GM21737 (cell line): ENCODE data around the gene ERCC6L.

Experiments used
- ATAC-seq: cut with Tn5 transposase; IDR thresholded peaks from one replicate; pipeline ENCODE4 v1.9.1; 2021; ENCODE audit warnings: mild to moderate bottlenecking, moderate library complexity; ENCODE audit not compliant: unreplicated experiment

Gene ERCC6L

DNA sequence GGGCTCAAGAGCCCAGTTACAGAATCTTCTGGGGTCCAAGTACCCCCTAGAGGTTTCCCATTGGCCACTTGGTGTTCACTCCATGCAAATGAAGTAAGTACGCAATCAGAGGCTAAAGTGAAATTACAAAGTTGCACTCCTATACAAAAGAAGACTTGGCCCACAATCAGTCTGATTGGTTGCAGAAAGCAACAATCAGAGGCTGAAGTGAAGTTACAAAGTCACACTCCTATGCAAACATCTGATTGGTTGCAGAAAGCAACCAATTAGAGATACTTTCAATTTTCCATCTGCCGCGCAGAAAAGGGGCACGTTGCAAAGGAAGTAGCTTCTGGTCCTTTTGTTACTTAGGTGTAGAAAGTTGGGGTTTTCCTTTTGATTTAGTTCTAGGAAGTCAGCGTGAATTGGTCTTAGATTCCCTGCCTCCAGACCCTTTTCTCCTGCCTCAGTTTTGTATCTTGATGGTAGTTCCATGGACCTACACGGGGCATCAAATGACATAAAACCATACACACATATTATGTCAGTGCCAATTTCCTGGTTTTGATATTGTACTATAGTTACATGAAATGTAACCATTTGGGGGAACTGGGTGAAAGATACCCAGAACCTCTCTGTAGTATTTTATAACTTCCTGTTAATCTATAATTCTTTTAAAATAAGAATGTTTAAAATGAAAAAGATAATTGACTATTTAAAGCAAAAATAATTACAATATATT, 69.7 kb downstream of the ERCC6L start:
- no peak for ATAC-seq

DNA sequence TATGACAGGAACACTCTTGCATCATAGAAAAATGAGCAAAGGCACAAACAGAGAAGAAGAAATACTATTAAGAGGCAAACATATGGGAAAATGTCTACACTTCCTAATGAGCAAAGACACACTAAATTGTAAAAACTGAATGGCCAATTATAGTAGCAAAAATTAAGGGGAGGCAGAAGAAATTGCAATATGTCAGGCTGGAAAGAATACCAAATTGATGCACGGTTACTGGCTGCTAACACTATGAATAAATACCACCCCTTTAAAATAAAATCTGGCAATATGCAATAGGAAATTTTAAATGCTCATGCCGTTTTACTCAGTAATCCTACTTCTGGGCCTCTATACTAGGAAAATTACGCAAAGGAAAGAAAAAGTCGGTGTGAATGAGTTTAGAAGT, 73.3 kb downstream of the ERCC6L start:
- ATAC-seq, result no peak

DNA sequence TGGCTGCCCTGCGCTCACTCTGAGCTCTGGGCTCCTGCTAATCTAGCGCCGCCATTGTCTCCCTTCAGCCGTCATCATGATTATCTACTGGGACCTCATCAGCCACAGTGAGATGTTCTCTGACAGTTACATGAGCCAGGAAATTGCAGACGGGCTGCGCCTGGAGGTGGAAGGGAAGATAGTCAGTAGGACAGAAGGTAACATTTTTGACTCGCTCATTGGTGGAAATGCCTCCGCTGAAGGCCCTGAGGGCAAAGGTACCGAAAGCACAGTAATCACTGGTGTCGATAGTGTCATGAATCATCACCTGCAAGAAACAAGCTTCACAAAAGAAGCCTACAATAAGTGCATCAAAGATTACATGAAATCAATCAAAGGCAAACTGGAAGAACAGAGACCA, 79.1 kb downstream of the ERCC6L start:
- no peak for ATAC-seq

DNA sequence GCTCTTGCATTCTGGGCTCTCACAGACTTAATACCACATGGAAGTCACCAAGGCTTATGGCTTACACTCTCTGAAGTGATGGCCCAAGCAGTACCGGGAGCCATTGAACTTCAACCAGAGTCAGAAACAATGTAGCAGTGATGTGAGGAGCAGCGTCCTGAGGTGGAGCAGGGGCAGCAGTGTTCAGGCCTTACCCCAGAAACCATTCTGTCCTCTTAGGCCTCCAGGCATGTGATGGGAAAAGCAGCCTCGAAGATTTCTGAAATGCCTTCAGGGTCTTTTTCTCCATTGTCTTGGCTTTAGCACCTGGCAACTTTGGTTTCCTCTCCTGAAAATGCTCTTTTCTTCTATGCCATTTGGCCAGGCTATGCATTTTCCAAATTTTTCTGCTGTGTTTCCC, 80.1 kb downstream of the ERCC6L start:
- ATAC-seq, result no peak
